Lower lobe of right lung (tissue), 2 donors: ENCODE measurements around the gene NBEAL2. TPM values are rescaled to one million over a fixed set of nuclear protein-coding genes. Genes with fewer than 3 reads are reported as not detected.

Experiments used
- ATAC-seq, 2 donors: fragments of 200-7000 bp; cut with Tn5 transposase; one replicate each; pipeline ENCODE4 v1.9.1; 2020 to 2022; ENCODE audit warnings: mild to moderate bottlenecking in 2 of 2, moderate library complexity in 2 of 2
- DNase-seq: peaks from one replicate; pipeline ENCODE4 v3.0.0-alpha.2; 2020
- H3K27ac ChIP-seq: fragments of 200-600 bp; one replicate; pipeline ENCODE4 v1.8.0; 2022
- H3K27me3 ChIP-seq: fragments of 200-600 bp; one replicate; pipeline ENCODE4 v1.8.0; 2022; ENCODE audit warnings: low read depth
- H3K36me3 ChIP-seq: fragments of 200-600 bp; one replicate; pipeline ENCODE4 v1.8.0; 2022; ENCODE audit warnings: mild to moderate bottlenecking
- H3K4me1 ChIP-seq: fragments of 200-600 bp; one replicate; pipeline ENCODE4 v1.8.0; 2022
- H3K4me3 ChIP-seq: fragments of 200-600 bp; one replicate; pipeline ENCODE4 v1.8.0; 2022; ENCODE audit warnings: mild to moderate bottlenecking
- H3K9me3 ChIP-seq: fragments of 200-600 bp; one replicate; pipeline ENCODE4 v1.8.0; 2022
- intact Hi-C: fragments of 100-400 bp; cut with DNase I; formaldehyde crosslinking; loops from one replicate; pipeline ENCODE4 v1.11.0; 2022
- total RNA-seq: library from RNA; stranded (reverse); fragmentation: NEBNext Ultra II Directional; extraction: Animal tissue kit (Norgen Biotek cat#: 25700); gene quantifications from one replicate; pipeline ENCODE4 v1.2.1, GENCODE V29; 2021
- TF ChIP-seq, protein P1 (sequence below): fragments of 200-600 bp; IDR thresholded peaks from one replicate; pipeline ENCODE4 v1.8.0; 2022; ENCODE audit warnings: antibody characterized with exemption, mild to moderate bottlenecking
- donor health status: DM: no; HTN: yes; CAD: no; lungs with severe emphysema.

The NBEAL2 gene
- total RNA-seq, 1 donor from 2014 or later = 97.0 TPM

DNA sequence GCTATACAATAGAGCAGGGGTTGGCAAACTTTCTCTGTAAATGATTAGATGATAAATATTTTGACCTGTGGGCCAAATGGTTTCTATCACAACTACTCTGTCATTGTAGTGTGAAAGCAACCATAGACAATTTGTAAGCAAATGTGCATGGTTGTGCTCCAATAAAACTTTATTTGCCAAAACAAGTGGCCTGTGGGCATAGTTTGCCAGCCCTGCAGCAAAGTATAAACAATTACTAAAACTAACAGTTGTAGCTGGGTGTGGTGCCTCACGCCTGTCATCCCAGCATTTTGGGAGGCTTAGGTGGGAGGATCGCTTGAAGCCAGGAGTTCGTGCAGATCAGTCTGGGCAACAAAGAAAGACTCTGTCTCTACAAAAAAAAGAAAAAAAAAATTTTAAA is 61.6 kb downstream of the NBEAL2 start:
- ATAC-seq (no peak), DNase-seq (no peak)
- H3K4me3 ChIP-seq = no peak overlapping the region
- no peaks in the 10 kb centered on the region for H3K27me3 ChIP-seq
- peaks cover 83% of the 10 kb centered on the region for H3K36me3 ChIP-seq
- H3K27ac ChIP-seq = no peak overlapping the region
- intact Hi-C loops = no loop called here
- H3K9me3 ChIP-seq = no peaks in the 10 kb centered on the region
- TF ChIP-seq, protein P1, sequence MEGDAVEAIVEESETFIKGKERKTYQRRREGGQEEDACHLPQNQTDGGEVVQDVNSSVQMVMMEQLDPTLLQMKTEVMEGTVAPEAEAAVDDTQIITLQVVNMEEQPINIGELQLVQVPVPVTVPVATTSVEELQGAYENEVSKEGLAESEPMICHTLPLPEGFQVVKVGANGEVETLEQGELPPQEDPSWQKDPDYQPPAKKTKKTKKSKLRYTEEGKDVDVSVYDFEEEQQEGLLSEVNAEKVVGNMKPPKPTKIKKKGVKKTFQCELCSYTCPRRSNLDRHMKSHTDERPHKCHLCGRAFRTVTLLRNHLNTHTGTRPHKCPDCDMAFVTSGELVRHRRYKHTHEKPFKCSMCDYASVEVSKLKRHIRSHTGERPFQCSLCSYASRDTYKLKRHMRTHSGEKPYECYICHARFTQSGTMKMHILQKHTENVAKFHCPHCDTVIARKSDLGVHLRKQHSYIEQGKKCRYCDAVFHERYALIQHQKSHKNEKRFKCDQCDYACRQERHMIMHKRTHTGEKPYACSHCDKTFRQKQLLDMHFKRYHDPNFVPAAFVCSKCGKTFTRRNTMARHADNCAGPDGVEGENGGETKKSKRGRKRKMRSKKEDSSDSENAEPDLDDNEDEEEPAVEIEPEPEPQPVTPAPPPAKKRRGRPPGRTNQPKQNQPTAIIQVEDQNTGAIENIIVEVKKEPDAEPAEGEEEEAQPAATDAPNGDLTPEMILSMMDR = no peak
- no peaks in the 10 kb centered on the region for H3K4me1 ChIP-seq

DNA sequence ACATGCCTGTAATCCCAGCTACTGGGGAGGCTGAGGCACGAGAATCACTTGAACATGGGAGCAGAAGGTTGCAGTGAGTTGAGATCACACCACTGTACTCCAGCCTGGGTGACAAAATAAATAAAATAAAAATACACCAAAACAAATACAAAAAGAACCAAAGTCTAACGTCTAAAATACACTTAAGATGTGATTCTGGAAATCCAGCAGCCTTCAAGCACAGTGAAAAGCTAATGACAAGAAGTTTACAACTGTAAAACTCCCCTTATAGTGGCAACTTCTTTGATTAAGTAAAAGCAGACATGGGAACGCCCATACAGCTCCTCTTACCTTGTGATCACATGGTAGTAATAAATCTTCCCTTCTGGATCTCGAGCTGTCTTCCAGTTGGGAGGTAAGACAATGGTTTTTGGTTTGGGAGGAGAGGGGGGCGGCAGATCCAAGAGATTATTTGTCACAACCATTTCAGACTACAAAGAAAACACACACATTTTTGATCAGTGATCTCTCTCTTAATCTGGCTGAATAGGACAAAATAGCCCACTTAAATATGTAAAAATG is 62.8 kb downstream of the NBEAL2 start:
- intact Hi-C loops = no loop called here
- ATAC-seq = no peak
- peaks cover 78% of the 10 kb centered on the region for H3K36me3 ChIP-seq

DNA sequence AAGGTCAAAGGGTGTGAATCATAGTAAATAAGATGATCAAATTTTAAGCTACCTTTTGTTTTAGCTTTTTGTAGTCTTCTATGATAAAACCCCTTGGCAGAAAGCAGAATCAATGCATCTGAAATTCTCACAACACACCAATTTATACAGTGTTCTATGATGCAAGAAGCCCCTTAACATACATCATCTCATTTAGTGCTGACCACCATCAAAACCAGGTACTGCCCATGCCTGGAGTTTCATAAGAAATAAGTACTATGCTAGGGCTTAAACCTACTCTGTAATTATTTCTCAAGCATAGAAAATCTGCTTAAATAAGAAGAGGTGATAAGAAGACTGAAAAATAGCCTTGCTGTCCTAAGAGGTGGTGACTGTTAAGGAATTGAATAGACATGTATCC is 67.6 kb downstream of the NBEAL2 start:
- no peaks in the 10 kb centered on the region for H3K9me3 ChIP-seq
- DNase-seq = no peak
- peaks cover 37% of the 10 kb centered on the region for H3K36me3 ChIP-seq
- peaks cover 5% of the 10 kb centered on the region for H3K4me1 ChIP-seq
- no peaks in the 10 kb centered on the region for H3K27me3 ChIP-seq
- no peak for ATAC-seq
- intact Hi-C loops = no loop called here
- no peak overlapping the region for H3K4me3 ChIP-seq
- TF ChIP-seq, protein P1 = no peak
- no peak overlapping the region for H3K27ac ChIP-seq

More for the DNA sequence above, 62.8 kb downstream of the NBEAL2 start:
- Histone ChIP-seq H3K27me3 (no peaks in the 10 kb centered on the region), H3K9me3 (no peaks in the 10 kb centered on the region), H3K4me3 (no peak overlapping the region), H3K27ac (no peak overlapping the region), H3K4me1 (peaks cover under 1% of the 10 kb centered on the region)
- DNase-seq = no peak
- TF ChIP-seq, protein P1 = no peak

DNA sequence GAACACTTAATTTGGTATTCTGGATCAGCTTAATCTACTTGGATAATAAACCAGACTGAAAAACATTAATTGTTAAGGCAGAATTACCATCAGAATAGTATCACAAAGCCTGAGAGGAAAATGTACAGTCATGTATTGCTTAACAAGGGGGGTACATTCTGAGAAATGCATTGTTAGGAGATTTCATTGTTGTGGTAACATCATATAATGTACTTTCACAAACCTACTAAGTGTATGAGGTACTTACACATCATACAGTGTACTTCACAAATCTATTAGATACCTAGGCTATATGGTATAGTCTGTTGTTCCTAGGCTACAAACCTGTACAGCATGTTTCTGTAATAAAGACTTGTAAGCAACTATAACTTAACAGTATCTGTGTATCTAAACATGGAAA is 68.2 kb downstream of the NBEAL2 start:
- DNase-seq (no peak), ATAC-seq (no peak)
- Histone ChIP-seq H3K27me3 (no peaks in the 10 kb centered on the region), H3K4me1 (peaks cover 5% of the 10 kb centered on the region), H3K9me3 (no peaks in the 10 kb centered on the region), H3K27ac (no peak overlapping the region), H3K36me3 (peaks cover 40% of the 10 kb centered on the region), H3K4me3 (no peak overlapping the region)
- intact Hi-C loops = no loop called here
- TF ChIP-seq, protein P1 = no peak

DNA sequence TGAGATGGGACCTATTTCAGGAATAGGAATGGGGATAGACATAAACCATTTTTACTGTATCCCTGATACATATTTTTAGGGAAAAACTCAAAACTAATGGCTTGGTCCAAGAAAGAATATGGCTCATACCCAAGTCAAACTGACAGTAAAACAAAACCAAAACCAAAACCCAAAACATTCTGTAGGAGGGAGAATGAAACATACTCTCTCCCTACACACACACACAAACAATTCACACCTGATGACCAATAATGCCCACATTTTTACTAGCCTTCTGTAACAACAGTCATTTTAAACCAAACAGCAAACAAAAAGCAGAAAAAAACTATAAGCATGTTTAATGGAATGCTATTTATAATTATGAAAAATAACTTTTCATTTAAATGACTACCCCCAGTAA is 74.9 kb downstream of the NBEAL2 start:
- no peaks in the 10 kb centered on the region for H3K27me3 ChIP-seq
- TF ChIP-seq, protein P1 = no peak
- ATAC-seq (no peak), DNase-seq (no peak)
- H3K4me3 ChIP-seq = no peak overlapping the region
- H3K4me1 ChIP-seq = no peaks in the 10 kb centered on the region
- intact Hi-C loops = no loop called here
- no peaks in the 10 kb centered on the region for H3K9me3 ChIP-seq
- peaks cover 41% of the 10 kb centered on the region for H3K36me3 ChIP-seq
- H3K27ac ChIP-seq = no peak overlapping the region
